ENCODE data around the gene LAMA2. TPM values are rescaled to one million over a fixed set of nuclear protein-coding genes. Genes with fewer than 3 reads are reported as not detected.

Gene LAMA2
- polyA plus RNA-seq, 1 of the 3 experiments (the other 2 are of a cell fraction), result 0.92 TPM

- Histone ChIP-seq H3K4me1 (ENCODE audit: control insufficient read depth in 1 of 2, insufficient read depth in 2 of 2, low read depth in 1 of 2, low read length in 1 of 2) (no peaks in the 10 kb centered on the region), H3F3A (replicated peaks; ENCODE audit: insufficient read depth) (peaks cover 7% of the 10 kb centered on the region), H3K79me2 (ENCODE audit: insufficient read depth) (no peaks in the 10 kb centered on the region), H3K4me3 (ENCODE audit: low read depth in 2 of 2, low read length in 1 of 2) (no peak overlapping the region), H3K9me2 (no peaks in the 10 kb centered on the region), H3K27ac (ENCODE audit: low read depth in 2 of 2, low read length in 1 of 2) (no peak overlapping the region; a peak in 1 of 4 replicates), H3K9ac (no peak overlapping the region), H3K36me3 (replicated peaks in 1 of 2; ENCODE audit: control insufficient read depth in 1 of 2, insufficient read depth in 2 of 2, low read length in 1 of 2) (peaks cover 18 to 48% of the 10 kb centered on the region in 2 experiments), H4K20me1 (ENCODE audit: insufficient read depth) (no peaks in the 10 kb centered on the region), H2AFZ (ENCODE audit: low read depth) (no peak overlapping the region), H3K9me3 (no peaks in the 10 kb centered on the region), H3K4me2 (no peak overlapping the region), H3K27me3 (ENCODE audit: insufficient read depth) (no peaks in the 10 kb centered on the region)
- DNase-seq, result no peak
- ChIA-PET CTCF (no interaction called here), POLR2A (no interaction called here)
- 39% methylated on average over 5 of the region's 5 CpGs for WGBS (ENCODE audit: low lambda C conversion rate)
- TF ChIP-seq USF2 (IDR thresholded peaks at IDR 0.05; ENCODE audit: borderline replicate concordance, low read depth, low read length) (no peak), RCOR1 (IDR thresholded peaks at IDR 0.05; ENCODE audit: low read length) (no peak), MAX (IDR thresholded peaks at IDR 0.05; ENCODE audit: low read depth) (no peak), SIN3A (IDR thresholded peaks at IDR 0.05; ENCODE audit: borderline replicate concordance, low read depth, low read length) (no peak), PBX3 (IDR thresholded peaks at IDR 0.05) (no peak), ELF1 (IDR thresholded peaks at IDR 0.05) (no peak), JUND (IDR thresholded peaks at IDR 0.05) (no peak), EP300 (IDR thresholded peaks at IDR 0.05; ENCODE audit: borderline replicate concordance in 1 of 2, low read depth in 1 of 2, low read length in 1 of 2) (no peak), EZH2phosphoT487 (IDR thresholded peaks at IDR 0.05; ENCODE audit: borderline replicate concordance, low read depth) (no peak), SMC3 (IDR thresholded peaks at IDR 0.05; ENCODE audit: low read depth, low read length) (no peak), NFIC (IDR thresholded peaks at IDR 0.05; ENCODE audit: borderline replicate concordance) (no peak), FOXJ3 (CRISPR knock-in tag; IDR thresholded peaks at IDR 0.05) (no peak), ZBTB33 (IDR thresholded peaks at IDR 0.05; ENCODE audit: borderline replicate concordance, low read depth) (no peak), RAD21 (IDR thresholded peaks at IDR 0.05; ENCODE audit: low read length) (no peak)
Observed at GRCh38 chr6:129555206-129555832, 672.4 kb downstream of the LAMA2 start.

All from SK-N-SH (cell line).